MM.1S (cell line): ENCODE measurements around the gene SREBF2.

Experiments used
- DNase-seq: peaks from one replicate; pipeline ENCODE4 v3.0.0-alpha.2; 2015
- H2AFZ ChIP-seq: fragments of 300-600 bp; sonication (generic); 2 replicates; pipeline ENCODE4 v1.6.0; 2016; ENCODE audit warnings: antibody characterized with exemption, low read length
- H3F3A ChIP-seq: fragments of 300-600 bp; sonication (generic); 2 replicates; pipeline ENCODE4 v1.6.1; 2016; ENCODE audit warnings: mild to moderate bottlenecking, antibody characterized with exemption, low read length, moderate library complexity, mixed read lengths; ENCODE audit not compliant: insufficient read depth
- H3K27ac ChIP-seq: fragments of 300-600 bp; sonication (generic); 2 replicates; pipeline ENCODE4 v1.5.1; 2016; ENCODE audit warnings: mild to moderate bottlenecking, low read length
- H3K27me3 ChIP-seq: fragments of 300-600 bp; sonication (generic); replicated peaks from 2 replicates; pipeline ENCODE4 v1.6.0; 2016; ENCODE audit warnings: low read length; ENCODE audit not compliant: insufficient read depth
- H3K36me3 ChIP-seq: fragments of 300-600 bp; sonication (generic); replicated peaks from 2 replicates; pipeline ENCODE4 v1.6.1; 2016; ENCODE audit warnings: mild to moderate bottlenecking, low read length, mixed read lengths; ENCODE audit not compliant: insufficient read depth
- H3K4me1 ChIP-seq: fragments of 300-600 bp; sonication (generic); 2 replicates; pipeline ENCODE4 v1.6.1; 2016; ENCODE audit warnings: low read length, mixed read lengths
- H3K4me2 ChIP-seq: fragments of 300-600 bp; sonication (generic); 2 replicates; pipeline ENCODE4 v1.6.0; 2016; ENCODE audit warnings: low read depth, low read length
- H3K4me3 ChIP-seq: fragments of 300-600 bp; sonication (generic); 2 replicates; pipeline ENCODE4 v1.5.1; 2016; ENCODE audit warnings: low read length, mixed read lengths
- H3K79me2 ChIP-seq: fragments of 300-600 bp; sonication (generic); 2 replicates; pipeline ENCODE4 v1.6.1; 2016; ENCODE audit warnings: mixed run types, low read length, mixed read lengths
- H3K9ac ChIP-seq: fragments of 300-600 bp; sonication (generic); 2 replicates; pipeline ENCODE4 v1.6.1; 2016; ENCODE audit warnings: low read length, mixed read lengths
- H3K9me2 ChIP-seq: fragments of 300-600 bp; sonication (generic); replicated peaks from 2 replicates; pipeline ENCODE4 v1.6.1; 2016; ENCODE audit warnings: mild to moderate bottlenecking, low read length, mixed read lengths; ENCODE audit not compliant: insufficient read depth
- H3K9me3 ChIP-seq: fragments of 300-600 bp; sonication (generic); replicated peaks from 2 replicates; pipeline ENCODE4 v1.6.1; 2016; ENCODE audit warnings: mild to moderate bottlenecking, low read length, mixed read lengths; ENCODE audit not compliant: insufficient read depth
- H4K20me1 ChIP-seq: fragments of 300-600 bp; sonication (generic); 2 replicates; pipeline ENCODE4 v1.6.1; 2016; ENCODE audit warnings: mild to moderate bottlenecking, low read length, moderate library complexity, mixed read lengths; ENCODE audit not compliant: insufficient read depth
- EZH2 ChIP-seq: fragments of 300-600 bp; sonication (generic); optimal IDR thresholded peaks from 2 replicates; pipeline ENCODE3; 2017; ENCODE audit warnings: low read depth, mild to moderate bottlenecking, antibody characterized with exemption, low read length, mixed read lengths
- EZH2phosphoT487 ChIP-seq: fragments of 300-600 bp; sonication (generic); IDR thresholded peaks from 2 replicates; pipeline ENCODE4 v1.6.1; 2018; ENCODE audit warnings: antibody characterized with exemption, low read length
- TF ChIP-seq, protein P1 (sequence below): fragments of 300-600 bp; sonication (generic); IDR thresholded peaks from 2 replicates; pipeline ENCODE4 v1.5.1; 2016; ENCODE audit warnings: antibody characterized with exemption, low read length, mixed read lengths

Gene SREBF2

DNA sequence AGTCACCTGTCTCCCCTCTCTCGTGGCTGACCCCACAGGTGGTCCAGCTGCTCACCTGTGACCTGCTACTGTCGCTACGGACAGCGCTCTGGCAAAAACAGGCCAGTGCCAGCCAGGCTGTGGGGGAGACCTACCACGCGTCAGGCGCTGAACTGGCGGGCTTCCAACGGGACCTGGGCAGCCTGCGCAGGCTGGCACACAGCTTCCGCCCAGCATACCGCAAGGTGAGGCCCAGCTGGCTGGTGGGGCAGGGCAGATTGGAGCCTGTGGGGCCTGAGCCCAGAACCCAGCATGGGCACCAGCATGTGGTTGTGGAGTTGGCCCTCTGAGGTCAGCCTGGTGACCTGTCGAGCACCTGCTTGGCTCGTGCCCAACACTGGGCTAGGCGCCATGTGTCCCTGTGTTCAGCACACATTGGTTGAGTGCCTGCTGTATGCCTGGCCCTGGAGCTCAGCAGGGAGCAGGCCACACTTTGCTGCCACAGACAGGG, 70.1 kb downstream of the SREBF2 start:
- Histone ChIP-seq H3K27me3 (no peaks in the 10 kb centered on the region), H3K9ac (no peak overlapping the region), H3K27ac (no peak overlapping the region), H3F3A (peaks cover 10% of the 10 kb centered on the region), H3K4me2 (no peak overlapping the region), H3K9me2 (no peaks in the 10 kb centered on the region), H3K4me1 (peaks cover 10% of the 10 kb centered on the region), H3K36me3 (peaks cover 4% of the 10 kb centered on the region; the same call in 1 of the 2 replicates), H3K4me3 (no peak overlapping the region), H3K9me3 (no peaks in the 10 kb centered on the region), H3K79me2 (no peaks in the 10 kb centered on the region), H4K20me1 (no peaks in the 10 kb centered on the region), H2AFZ (no peak overlapping the region)
- no peak for DNase-seq
- TF ChIP-seq EZH2 (no peak), EZH2phosphoT487 (no peak)
- TF ChIP-seq, protein P1, sequence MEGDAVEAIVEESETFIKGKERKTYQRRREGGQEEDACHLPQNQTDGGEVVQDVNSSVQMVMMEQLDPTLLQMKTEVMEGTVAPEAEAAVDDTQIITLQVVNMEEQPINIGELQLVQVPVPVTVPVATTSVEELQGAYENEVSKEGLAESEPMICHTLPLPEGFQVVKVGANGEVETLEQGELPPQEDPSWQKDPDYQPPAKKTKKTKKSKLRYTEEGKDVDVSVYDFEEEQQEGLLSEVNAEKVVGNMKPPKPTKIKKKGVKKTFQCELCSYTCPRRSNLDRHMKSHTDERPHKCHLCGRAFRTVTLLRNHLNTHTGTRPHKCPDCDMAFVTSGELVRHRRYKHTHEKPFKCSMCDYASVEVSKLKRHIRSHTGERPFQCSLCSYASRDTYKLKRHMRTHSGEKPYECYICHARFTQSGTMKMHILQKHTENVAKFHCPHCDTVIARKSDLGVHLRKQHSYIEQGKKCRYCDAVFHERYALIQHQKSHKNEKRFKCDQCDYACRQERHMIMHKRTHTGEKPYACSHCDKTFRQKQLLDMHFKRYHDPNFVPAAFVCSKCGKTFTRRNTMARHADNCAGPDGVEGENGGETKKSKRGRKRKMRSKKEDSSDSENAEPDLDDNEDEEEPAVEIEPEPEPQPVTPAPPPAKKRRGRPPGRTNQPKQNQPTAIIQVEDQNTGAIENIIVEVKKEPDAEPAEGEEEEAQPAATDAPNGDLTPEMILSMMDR: no peak

DNA sequence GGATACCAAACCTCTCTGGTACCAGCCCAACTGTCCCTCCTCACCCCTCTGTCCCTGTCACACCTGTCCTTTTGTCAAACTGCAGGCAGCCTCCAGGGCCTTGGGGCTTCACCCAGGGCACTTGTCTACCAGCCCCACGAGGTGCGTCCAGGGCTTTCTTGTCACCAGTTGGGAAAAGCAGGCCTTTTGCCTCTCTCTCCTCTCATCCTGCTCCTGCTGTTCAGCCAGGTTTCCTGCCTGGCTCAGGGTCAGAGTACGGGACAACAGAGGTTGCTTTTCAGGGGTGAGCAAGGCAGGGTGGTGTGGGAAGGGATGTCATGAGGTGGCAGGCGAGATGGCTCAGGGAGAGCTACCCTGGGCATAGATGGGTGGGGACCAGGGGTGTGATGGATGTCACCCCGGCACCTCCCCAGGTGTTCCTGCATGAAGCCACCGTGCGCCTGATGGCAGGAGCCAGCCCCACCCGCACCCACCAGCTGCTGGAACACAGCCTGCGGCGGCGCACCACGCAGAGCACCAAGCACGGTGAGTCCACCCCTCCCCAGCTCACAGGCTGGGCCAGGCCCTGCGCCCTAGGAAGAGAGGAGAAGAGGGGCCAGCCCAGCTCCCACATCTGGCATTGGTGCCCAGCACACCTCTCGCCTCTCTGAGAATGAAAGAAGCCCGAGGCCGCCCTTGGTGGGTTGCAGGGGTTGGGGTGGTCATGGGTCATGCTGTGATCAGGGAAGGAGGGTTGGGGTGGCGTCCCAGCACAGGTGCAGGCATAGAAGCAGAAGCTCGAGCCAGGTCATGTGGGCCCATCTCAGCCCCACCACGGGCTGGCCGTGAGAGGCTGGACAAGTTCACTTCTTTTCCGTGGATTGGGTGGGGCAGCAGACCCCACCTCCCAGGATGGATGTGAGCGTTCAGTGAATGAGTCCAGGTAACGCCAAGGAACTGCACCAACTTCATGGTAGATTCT, 71.8 kb downstream of the SREBF2 start:
- Histone ChIP-seq H4K20me1 (no peaks in the 10 kb centered on the region), H3K27ac (no peak overlapping the region), H3K36me3 (no peaks in the 10 kb centered on the region; the same call in 1 of the 2 replicates), H3K9me2 (no peaks in the 10 kb centered on the region), H3K4me3 (no peak overlapping the region), H3K9ac (no peak overlapping the region), H3K79me2 (no peaks in the 10 kb centered on the region), H3K4me2 (no peak overlapping the region), H3K4me1 (peaks cover 21% of the 10 kb centered on the region), H2AFZ (no peak overlapping the region), H3F3A (peaks cover 15% of the 10 kb centered on the region), H3K9me3 (no peaks in the 10 kb centered on the region), H3K27me3 (peaks cover 4% of the 10 kb centered on the region; the same call in 1 of the 2 replicates)
- no peak for DNase-seq
- TF ChIP-seq EZH2 (no peak), EZH2phosphoT487 (no peak)
- TF ChIP-seq, protein P1: no peak

DNA sequence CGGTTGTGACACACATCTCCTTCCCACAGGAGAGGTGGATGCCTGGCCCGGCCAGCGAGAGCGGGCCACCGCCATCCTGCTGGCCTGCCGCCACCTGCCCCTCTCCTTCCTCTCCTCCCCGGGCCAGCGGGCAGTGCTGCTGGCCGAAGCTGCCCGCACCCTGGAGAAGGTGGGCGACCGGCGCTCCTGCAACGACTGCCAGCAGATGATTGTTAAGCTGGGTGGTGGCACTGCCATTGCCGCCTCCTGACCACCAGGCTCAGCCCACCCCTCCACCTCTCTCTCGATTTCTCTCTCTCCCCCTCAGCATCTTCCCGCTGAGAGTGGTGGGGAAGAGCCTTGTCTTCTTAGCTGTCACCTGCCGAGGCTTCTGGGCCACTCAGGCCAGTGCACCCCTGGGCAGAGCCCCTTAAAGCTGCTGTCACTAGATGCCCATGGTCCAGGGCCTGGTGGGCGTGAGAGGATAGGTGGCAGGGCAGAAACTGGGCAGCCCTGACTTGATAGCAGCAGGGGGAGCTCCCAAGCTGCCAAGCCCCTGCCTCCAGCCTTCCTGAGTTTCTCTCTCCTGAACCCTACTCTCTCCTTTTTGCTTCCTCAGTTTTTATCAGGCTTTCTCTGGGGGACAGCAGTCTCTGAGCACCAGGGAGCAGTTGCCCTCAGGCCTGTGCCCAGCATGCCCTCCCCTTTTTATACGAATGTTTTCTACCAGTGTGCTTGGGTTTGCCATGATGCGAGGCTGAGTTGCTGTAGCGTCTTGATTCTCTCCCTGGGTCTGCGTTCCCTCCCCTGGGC, 72.7 kb downstream of the SREBF2 start:
- no peak overlapping the region for H2AFZ ChIP-seq
- peaks cover 7% of the 10 kb centered on the region for H3K27me3 ChIP-seq
- H3K36me3 ChIP-seq: no peaks in the 10 kb centered on the region; the same call in 1 of the 2 replicates
- no peak overlapping the region for H3K4me2 ChIP-seq
- no peak for DNase-seq
- peaks cover 15% of the 10 kb centered on the region for H3F3A ChIP-seq
- no peaks in the 10 kb centered on the region for H3K9me2 ChIP-seq
- H3K9me3 ChIP-seq: no peaks in the 10 kb centered on the region
- TF ChIP-seq EZH2: no peak
- no peak for TF ChIP-seq EZH2phosphoT487
- H3K79me2 ChIP-seq: no peaks in the 10 kb centered on the region
- no peaks in the 10 kb centered on the region for H4K20me1 ChIP-seq
- no peak overlapping the region for H3K9ac ChIP-seq
- H3K4me1 ChIP-seq: peaks cover 21% of the 10 kb centered on the region
- H3K27ac ChIP-seq: no peak overlapping the region
- no peak overlapping the region for H3K4me3 ChIP-seq
